Thyroid gland (tissue), 4 donors: ENCODE measurements around the gene APOL4.

Source experiments
- POLR2A ChIP-seq, 2 donors: fragments of 450-650 bp; IDR thresholded peaks; one replicate each; pipeline ENCODE4 v1.6.1; 2017; ENCODE audit warnings: antibody characterized with exemption in 2 of 2, mild to moderate bottlenecking in 2 of 2, moderate library complexity in 1 of 2
- TF ChIP-seq, protein P1 (sequence below), 6 experiments: fragments of 200-600 bp in 3 of 6; fragments of 450-650 bp in 3 of 6; sonication (generic) in 3 of 6; IDR thresholded peaks; one replicate each; pipeline ENCODE4 v1.5.1; 2016 to 2019; ENCODE audit warnings: antibody characterized with exemption in 6 of 6, mild to moderate bottlenecking in 2 of 6, inconsistent platforms in 1 of 6, moderate library complexity in 1 of 6

DNA sequence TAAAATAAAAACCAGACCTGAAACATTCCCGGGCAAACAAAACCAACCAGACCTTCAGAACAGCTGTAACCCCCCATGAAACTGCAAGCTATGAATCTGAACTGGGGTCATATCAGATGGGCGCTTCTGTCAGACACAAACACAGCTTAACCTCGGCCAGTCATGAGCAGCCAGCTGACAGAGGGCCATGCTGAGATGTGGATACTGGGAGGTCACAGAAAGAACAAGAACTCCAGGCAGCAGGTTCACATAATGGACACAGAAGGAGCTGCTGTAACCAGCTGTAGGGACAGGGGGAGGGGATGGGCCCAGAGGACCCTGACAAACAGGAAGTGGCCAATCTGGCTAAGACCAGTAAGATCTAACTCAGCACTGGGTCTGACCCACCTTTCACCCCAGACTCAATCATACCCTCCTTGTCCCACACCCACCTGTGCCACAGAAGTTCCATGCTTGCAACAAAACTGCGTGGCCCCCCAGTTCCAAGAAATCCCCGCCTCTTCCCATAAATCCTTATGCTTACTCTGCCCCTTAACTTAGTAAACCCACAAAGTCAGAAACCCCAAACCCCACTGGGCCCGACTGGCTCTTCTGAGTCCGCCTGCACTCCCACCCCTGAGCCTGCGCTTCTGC lies 4.0 kb downstream of the APOL4 start:
- TF ChIP-seq, protein P1, sequence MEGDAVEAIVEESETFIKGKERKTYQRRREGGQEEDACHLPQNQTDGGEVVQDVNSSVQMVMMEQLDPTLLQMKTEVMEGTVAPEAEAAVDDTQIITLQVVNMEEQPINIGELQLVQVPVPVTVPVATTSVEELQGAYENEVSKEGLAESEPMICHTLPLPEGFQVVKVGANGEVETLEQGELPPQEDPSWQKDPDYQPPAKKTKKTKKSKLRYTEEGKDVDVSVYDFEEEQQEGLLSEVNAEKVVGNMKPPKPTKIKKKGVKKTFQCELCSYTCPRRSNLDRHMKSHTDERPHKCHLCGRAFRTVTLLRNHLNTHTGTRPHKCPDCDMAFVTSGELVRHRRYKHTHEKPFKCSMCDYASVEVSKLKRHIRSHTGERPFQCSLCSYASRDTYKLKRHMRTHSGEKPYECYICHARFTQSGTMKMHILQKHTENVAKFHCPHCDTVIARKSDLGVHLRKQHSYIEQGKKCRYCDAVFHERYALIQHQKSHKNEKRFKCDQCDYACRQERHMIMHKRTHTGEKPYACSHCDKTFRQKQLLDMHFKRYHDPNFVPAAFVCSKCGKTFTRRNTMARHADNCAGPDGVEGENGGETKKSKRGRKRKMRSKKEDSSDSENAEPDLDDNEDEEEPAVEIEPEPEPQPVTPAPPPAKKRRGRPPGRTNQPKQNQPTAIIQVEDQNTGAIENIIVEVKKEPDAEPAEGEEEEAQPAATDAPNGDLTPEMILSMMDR (IDR thresholded peaks at IDR 0.05): no peak
- no peak for TF ChIP-seq POLR2A (IDR thresholded peaks at IDR 0.05)
